ENCODE measurements around the gene NHS. TPM values are rescaled to one million over a fixed set of nuclear protein-coding genes. Genes with fewer than 3 reads are reported as not detected.

NHS gene
- total and polyA plus RNA-seq, 10 donors: 0.32 to 3.1 (median 2.1) TPM

- intact Hi-C loops (cut with DNase I; ENCODE audit: low total_unique reads): no loop called here
- Histone ChIP-seq H3K27ac (no peak overlapping the region), H3K4me3 (no peak overlapping the region), H3K4me1 (no peaks in the 10 kb centered on the region), H3K27me3 (replicated peaks in 1 of 7) (peaks cover 0 to 4% (median 0%) of the 10 kb centered on the region in 7 donors), H3K36me3 (no peaks in the 10 kb centered on the region), H3K9me3 (no peaks in the 10 kb centered on the region)
- 70 to 87% (median 78%) methylated on average over 3 of the region's 3 CpGs for WGBS, 5 donors
- no peak for DNase-seq
- TF ChIP-seq POLR2AphosphoS5 (IDR thresholded peaks at IDR 0.05): no peak
- TF ChIP-seq CTCF (IDR thresholded peaks at IDR 0.05 in 8 of 11, conservative IDR thresholded peaks at IDR 0.05 in 3 of 11): no peak
- TF ChIP-seq POLR2A (IDR thresholded peaks at IDR 0.05): no peak
Observed at GRCh38 chrX:17603196-17603595, 228.2 kb downstream of the NHS start.

GRCh38 chrX:17605676-17606075 lies 230.7 kb downstream of the NHS start:
- H3K27ac ChIP-seq: no peak overlapping the region
- TF ChIP-seq POLR2AphosphoS5 (IDR thresholded peaks at IDR 0.05): no peak
- TF ChIP-seq POLR2A (IDR thresholded peaks at IDR 0.05): no peak
- no peak for TF ChIP-seq CTCF (IDR thresholded peaks at IDR 0.05 in 8 of 11, conservative IDR thresholded peaks at IDR 0.05 in 3 of 11)

GRCh38 chrX:17606231-17606630 lies 231.2 kb downstream of the NHS start:
- no peak for DNase-seq
- H3K36me3 ChIP-seq: no peaks in the 10 kb centered on the region
- TF ChIP-seq CTCF (IDR thresholded peaks at IDR 0.05 in 8 of 11, conservative IDR thresholded peaks at IDR 0.05 in 3 of 11): no peak
- no peak for TF ChIP-seq POLR2AphosphoS5 (IDR thresholded peaks at IDR 0.05)
- TF ChIP-seq POLR2A (IDR thresholded peaks at IDR 0.05): no peak
- H3K4me1 ChIP-seq: no peaks in the 10 kb centered on the region
- peaks cover 0 to 4% (median 0%) of the 10 kb centered on the region in 7 donors for H3K27me3 ChIP-seq (replicated peaks in 1 of 7)
- intact Hi-C loops (cut with DNase I; ENCODE audit: low total_unique reads): no loop called here
- H3K27ac ChIP-seq: no peak overlapping the region
- no peak overlapping the region for H3K4me3 ChIP-seq
- 62 to 88% (median 70%) methylated on average over 4 of the region's 4 CpGs for WGBS, 5 donors
- no peaks in the 10 kb centered on the region for H3K9me3 ChIP-seq

More at GRCh38 chrX:17605676-17606075, 230.7 kb downstream of the NHS start:
- WGBS, 5 donors: 67 to 78% (median 73%) methylated on average over 3 of the region's 3 CpGs
- DNase-seq: no peak
- Histone ChIP-seq H3K27me3 (replicated peaks in 1 of 7) (peaks cover 0 to 4% (median 0%) of the 10 kb centered on the region in 7 donors), H3K36me3 (no peaks in the 10 kb centered on the region), H3K4me1 (no peaks in the 10 kb centered on the region), H3K4me3 (no peak overlapping the region), H3K9me3 (no peaks in the 10 kb centered on the region)
- intact Hi-C loops (cut with DNase I; ENCODE audit: low total_unique reads): no loop called here

GRCh38 chrX:17608888-17609287 lies 233.9 kb downstream of the NHS start:
- Histone ChIP-seq H3K27me3 (replicated peaks in 1 of 7) (peaks cover 0 to 4% (median 0%) of the 10 kb centered on the region in 7 donors), H3K27ac (no peak overlapping the region), H3K9me3 (no peaks in the 10 kb centered on the region), H3K4me1 (no peaks in the 10 kb centered on the region), H3K36me3 (no peaks in the 10 kb centered on the region), H3K4me3 (no peak overlapping the region)
- WGBS, 5 donors: 55 to 81% (median 66%) methylated on average over 1 to 2 of the region's 2 CpGs
- intact Hi-C loops (cut with DNase I; ENCODE audit: low total_unique reads): no loop called here
- TF ChIP-seq POLR2A (IDR thresholded peaks at IDR 0.05): no peak
- no peak for TF ChIP-seq CTCF (IDR thresholded peaks at IDR 0.05 in 8 of 11, conservative IDR thresholded peaks at IDR 0.05 in 3 of 11)
- TF ChIP-seq POLR2AphosphoS5 (IDR thresholded peaks at IDR 0.05): no peak
- no peak for DNase-seq
